GM19438 (cell line): Measurements from ENCODE around the gene IPO5.
"Not testable (repeated sequence)": the region's sequence is repeated elsewhere in the genome, so short reads cannot be mapped to it uniquely, and the experiment has no call there.

ENCODE experiments used
- ATAC-seq: cut with Tn5 transposase; IDR thresholded peaks from one replicate; pipeline ENCODE4 v1.9.1; 2021; ENCODE audit warnings: low read depth; ENCODE audit not compliant: unreplicated experiment

The IPO5 gene

GRCh38 chr13:98007001-98007400 is 53.5 kb downstream of the IPO5 start:
- ATAC-seq: no peak

- no peak for ATAC-seq
Observed at GRCh38 chr13:98013241-98013640, 59.8 kb downstream of the IPO5 start.

- no peak for ATAC-seq
Observed at GRCh38 chr13:98014766-98015165, 61.3 kb downstream of the IPO5 start.

- ATAC-seq: no peak
Observed at GRCh38 chr13:98018293-98018692, 64.8 kb downstream of the IPO5 start.

GRCh38 chr13:98019186-98019585 is 65.7 kb downstream of the IPO5 start:
- ATAC-seq: no peak

GRCh38 chr13:98020271-98020670 is 66.8 kb downstream of the IPO5 start:
- ATAC-seq: no peak

GRCh38 chr13:98022210-98022609 is 68.7 kb downstream of the IPO5 start:
- ATAC-seq: no peak

- no peak for ATAC-seq
Observed at GRCh38 chr13:98025480-98026025, 72.1 kb downstream of the IPO5 start.

- no peak for ATAC-seq
Observed at GRCh38 chr13:98026457-98026857, 73.0 kb downstream of the IPO5 start.

GRCh38 chr13:98032168-98032567 is 78.7 kb downstream of the IPO5 start:
- no peak for ATAC-seq

GRCh38 chr13:98033277-98034247 is 80.1 kb downstream of the IPO5 start:
- no peak for ATAC-seq

GRCh38 chr13:98035373-98035772 is 81.9 kb downstream of the IPO5 start:
- ATAC-seq: no peak

- ATAC-seq: not testable (repeated sequence)
Observed at GRCh38 chr13:98036564-98037302, 83.3 kb downstream of the IPO5 start.

GRCh38 chr13:98039261-98039660 is 85.8 kb downstream of the IPO5 start:
- no peak for ATAC-seq

- no peak for ATAC-seq
Observed at GRCh38 chr13:98039964-98040363, 86.5 kb downstream of the IPO5 start.

GRCh38 chr13:98041081-98041820 is 87.8 kb downstream of the IPO5 start:
- ATAC-seq: no peak

GRCh38 chr13:98044301-98044700 is 90.8 kb downstream of the IPO5 start:
- ATAC-seq: no peak

GRCh38 chr13:98047785-98048184 is 94.3 kb downstream of the IPO5 start:
- ATAC-seq: not testable (repeated sequence)

- no peak for ATAC-seq
Observed at GRCh38 chr13:98048265-98048664, 94.8 kb downstream of the IPO5 start.

- no peak for ATAC-seq
Observed at GRCh38 chr13:98050041-98050466, 96.6 kb downstream of the IPO5 start.

- no peak for ATAC-seq
Observed at GRCh38 chr13:98052412-98052811, 98.9 kb downstream of the IPO5 start.
